ENCODE results near the gene SNCB.

Gene SNCB

GRCh38 chr5:176631383-176632200 is 1.3 kb upstream of the SNCB start:
- no peak overlapping the region for H3K27ac ChIP-seq
- TF ChIP-seq CTCF (conservative IDR thresholded peaks at IDR 0.05) (no peak), ZFX (IDR thresholded peaks at IDR 0.05) (no peak)

GRCh38 chr5:176630681-176631222 is 418 bp upstream of the SNCB start:
- H3K27ac ChIP-seq, result no peak overlapping the region

GRCh38 chr5:176629317-176629852 is 949 bp downstream of the SNCB start:
- TF ChIP-seq ZFX (IDR thresholded peaks at IDR 0.05), result no peak
- no peak for TF ChIP-seq CTCF (conservative IDR thresholded peaks at IDR 0.05)
- no peak overlapping the region for H3K27ac ChIP-seq

More at GRCh38 chr5:176630681-176631222, 418 bp upstream of the SNCB start:
- TF ChIP-seq CTCF (conservative IDR thresholded peaks at IDR 0.05), result no peak
- TF ChIP-seq ZFX (IDR thresholded peaks at IDR 0.05), result no peak

GRCh38 chr5:176628406-176629228 is 1.7 kb downstream of the SNCB start:
- TF ChIP-seq CTCF (conservative IDR thresholded peaks at IDR 0.05) (no peak), ZFX (IDR thresholded peaks at IDR 0.05) (no peak)
- H3K27ac ChIP-seq, result no peak overlapping the region

- TF ChIP-seq CTCF (conservative IDR thresholded peaks at IDR 0.05) (no peak), ZFX (IDR thresholded peaks at IDR 0.05) (no peak)
- H3K27ac ChIP-seq, result no peak overlapping the region
These were observed 2.8 kb downstream of the SNCB start for GRCh38 chr5:176627582-176627981.

GRCh38 chr5:176626876-176627236 is 3.5 kb downstream of the SNCB start:
- TF ChIP-seq CTCF (conservative IDR thresholded peaks at IDR 0.05) (no peak), ZFX (IDR thresholded peaks at IDR 0.05) (no peak)
- H3K27ac ChIP-seq, result no peak overlapping the region
